HG02798 (cell line): ENCODE measurements around the gene MEN1.
"Not testable (repeated sequence)": the region's sequence is repeated elsewhere in the genome, so short reads cannot be mapped to it uniquely, and the experiment has no call there.

Source experiments
- ATAC-seq: cut with Tn5 transposase; IDR thresholded peaks from one replicate; pipeline ENCODE4 v1.9.1; 2021; ENCODE audit warnings: mild to moderate bottlenecking; ENCODE audit not compliant: unreplicated experiment, poor library complexity

MEN1 gene

DNA sequence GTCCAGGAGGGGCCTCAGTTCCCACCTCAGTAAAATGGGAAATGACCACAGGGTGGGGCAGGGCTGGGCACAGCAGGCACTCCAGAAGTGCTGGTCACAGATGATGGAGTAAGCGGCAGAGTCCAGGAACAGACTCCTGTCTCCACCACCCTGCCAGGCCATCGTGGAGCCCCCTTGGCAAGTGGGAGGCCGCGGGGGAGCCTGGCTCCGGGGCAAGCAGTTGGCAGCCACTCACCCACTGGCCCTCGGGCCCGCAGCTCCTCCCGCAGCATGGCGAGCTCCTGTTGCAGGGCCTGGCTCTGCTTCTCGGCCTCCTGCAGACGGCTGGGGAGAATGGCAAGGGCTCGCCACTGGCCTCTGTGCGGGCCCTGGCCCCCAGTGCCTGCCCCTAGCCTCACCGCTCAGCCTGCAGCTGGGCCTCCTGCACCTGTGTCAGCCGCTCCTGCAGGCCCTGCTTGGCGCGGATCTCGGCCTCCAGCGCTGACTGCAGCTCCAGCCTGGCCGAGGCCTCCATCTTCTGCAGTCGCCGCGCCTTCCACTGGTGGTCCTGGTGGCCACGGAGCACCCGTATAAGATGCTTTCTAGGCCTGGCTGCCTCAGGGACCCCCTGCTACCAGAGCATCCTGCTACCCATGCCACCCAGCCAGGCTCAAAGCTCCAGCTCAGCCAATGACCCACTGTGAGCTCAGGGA is 23.8 kb upstream of the MEN1 start:
- ATAC-seq, result no peak

DNA sequence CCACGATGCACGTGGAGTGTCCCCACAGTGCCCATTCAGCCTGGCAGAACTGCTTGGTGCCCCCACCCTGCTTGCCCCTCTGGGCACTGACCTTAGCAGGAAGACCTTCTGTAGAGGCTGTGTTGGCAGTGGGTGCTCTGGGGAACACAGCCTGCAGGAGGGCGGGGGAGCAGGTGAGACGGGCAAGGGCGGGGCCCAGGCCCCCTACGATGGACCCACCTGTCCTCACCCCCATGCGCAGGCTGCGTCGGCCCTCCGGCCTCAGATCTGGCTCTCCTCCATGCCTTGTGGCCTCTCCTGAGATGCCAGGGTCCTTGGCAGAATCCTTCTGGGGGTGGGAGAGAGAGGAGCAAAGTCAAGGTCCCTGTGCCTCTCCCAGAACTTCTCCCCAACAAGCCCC is 23.2 kb upstream of the MEN1 start:
- no peak for ATAC-seq

DNA sequence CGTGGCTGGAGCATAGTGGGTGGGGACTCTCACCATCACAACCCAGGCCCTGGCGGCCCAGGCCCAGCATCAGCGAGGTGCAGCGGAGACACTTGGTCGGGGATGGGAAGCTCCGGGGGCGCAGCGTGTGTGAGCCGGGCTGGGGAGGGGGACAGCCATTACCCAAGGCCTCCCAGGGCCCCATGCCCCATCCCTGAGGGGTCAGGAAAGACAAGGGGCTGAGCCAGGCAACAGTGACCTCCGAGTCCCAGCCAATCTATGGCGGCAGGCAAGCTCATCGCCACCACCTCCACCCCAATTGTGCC is 22.8 kb upstream of the MEN1 start:
- no peak for ATAC-seq

DNA sequence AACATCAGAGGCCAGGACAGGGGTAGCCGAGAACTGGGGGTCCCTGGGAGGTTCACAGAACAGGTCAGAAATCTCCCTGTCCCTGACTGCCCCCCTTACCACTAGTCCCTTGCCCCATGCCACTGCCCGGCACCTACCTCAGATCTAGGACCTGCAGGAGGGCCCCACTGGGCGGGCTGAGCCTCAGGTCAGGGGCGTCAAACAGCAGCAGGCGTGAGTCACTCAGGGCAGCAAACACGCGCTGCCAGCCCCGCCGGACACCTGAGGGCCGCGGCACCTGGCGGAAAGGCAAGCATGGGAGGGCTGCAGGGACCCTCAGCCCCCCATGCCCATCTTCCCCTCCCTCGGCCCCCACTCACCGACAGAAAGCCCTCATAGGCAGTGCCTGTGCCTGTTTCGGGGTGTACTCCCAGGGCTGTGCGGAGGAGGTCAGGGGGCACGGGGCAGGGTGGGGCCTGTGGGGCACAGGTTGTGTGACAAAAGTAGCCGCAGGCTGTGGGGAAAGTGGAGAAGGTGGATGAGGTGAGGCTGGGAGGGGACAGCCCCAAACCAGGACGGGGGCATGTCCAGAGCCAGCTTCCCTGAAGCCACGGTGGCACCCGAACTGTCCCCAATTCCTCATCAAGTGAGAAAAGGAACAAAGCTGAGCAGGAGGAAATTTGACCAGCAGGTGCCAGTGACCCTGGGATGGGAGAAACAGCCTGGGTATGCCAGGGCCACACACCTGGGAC is 22.3 kb upstream of the MEN1 start:
- no peak for ATAC-seq

DNA sequence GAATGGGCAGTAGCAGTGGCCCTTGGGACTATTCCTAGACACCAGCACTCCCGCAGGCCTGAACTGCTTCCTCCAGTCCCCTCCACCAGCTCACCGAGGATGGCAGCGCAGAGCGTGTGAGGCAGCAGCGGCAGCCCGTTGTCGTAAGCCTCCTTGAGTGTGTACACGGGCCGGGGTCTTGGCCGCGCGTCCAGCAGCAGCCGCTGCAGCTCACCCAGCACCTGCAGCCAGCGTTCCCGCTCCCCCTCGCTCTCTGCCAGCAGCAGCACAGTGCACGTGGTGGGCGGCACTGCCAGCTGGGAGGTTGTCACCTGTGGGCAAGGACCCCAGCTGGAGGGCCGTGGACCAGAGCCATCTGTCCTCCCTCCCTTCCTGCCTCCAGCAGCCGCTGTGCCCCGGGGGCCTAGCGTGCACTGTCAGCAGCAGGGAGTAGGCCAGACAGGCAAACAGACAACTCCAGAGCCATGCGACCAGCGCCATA is 21.1 kb upstream of the MEN1 start:
- no peak for ATAC-seq

DNA sequence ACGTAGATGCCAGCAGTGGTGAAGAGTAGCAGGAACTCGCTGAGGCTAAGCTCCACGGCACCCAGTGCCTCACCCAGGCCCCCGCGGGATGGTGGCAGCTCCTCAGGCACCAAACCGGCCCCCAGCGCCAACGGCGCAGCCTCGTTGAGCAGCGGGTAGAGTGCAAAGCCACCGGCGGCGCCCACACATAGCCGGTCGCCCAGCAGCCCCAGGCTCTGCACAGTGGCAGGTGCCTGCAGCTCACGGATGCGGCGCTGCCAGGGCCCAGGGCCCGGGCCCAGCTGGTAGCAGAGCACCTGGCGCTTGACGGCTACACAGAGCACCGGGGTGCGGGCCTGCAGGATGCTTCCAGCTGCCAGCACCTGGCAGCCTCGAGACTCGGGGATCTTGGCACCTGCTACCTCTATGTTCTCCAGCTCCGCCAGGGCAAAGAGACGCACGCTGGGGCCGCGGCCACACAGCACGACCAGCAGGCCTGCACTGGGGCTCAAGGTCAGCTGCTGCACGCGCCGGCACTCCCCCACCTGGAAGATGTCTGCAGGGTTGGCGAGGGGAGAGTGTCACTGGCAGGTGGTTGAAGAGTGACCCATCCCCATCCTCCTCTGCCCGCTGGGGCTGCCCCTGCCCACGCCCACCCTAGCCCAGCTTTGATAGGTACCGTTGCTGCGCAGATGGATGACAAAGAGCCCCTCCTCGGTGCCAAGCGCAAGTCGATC is 19.3 kb upstream of the MEN1 start:
- ATAC-seq, result no peak

DNA sequence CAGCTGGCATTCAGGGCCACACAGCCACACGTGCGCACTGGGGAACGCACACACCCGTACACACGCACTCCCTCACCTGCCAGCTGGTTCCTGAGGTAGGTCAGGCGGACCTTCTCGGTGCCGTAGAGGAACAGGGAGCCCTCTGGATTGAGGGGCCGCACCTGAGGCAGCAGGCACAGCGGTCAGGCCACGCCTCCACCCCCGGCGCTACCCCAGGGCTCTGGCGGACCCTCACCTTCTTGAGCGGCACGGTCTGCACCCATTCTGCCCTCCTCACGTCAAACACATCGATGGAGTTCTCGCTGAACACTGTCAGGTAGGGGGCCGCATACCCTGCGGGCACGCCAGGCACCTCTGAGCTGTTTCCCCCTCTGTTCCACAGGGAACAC is 17.1 kb upstream of the MEN1 start:
- no peak for ATAC-seq

DNA sequence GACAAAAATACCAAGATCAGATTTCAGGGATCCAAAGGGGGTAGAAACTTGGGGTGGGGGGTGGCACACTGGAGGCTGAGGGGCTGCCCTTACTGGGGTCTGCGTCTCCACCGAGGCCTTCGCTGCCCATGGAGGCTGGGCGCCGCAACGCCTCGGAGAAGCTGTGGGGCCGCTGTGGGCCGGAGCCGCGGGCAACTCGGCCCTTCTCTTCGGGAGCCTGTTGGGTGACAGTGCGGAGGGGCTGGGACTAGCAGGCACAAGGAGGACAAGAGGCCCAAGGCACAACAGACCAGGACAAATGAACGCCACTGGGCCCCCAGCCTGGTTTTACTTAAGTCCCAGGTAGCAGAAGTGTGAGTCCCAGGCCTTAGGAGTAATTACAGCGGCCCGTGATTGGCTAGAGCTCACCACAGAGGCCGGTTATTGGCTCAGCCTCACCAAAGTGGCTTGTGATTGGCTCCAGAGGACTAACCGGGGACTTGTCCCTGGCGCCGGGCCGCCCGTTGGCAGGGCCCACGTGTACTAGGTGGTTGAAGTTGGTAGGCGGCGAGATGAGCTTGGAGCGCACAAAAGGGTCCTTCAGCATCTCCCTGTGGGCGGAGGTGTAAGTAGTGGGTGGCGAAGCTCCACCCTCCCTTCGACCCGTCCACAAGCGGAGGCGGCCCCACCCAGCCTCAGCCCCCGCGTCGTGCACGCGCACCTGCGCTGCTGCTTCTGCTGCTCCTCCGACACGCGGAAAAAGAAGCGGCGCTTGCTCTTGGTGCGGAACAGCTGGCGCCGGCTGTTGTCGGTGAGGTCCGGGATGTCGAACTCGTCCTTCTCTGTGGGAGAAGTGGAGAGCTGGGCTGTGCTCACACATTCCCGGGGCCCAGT is 16.5 kb upstream of the MEN1 start:
- no peak for ATAC-seq

DNA sequence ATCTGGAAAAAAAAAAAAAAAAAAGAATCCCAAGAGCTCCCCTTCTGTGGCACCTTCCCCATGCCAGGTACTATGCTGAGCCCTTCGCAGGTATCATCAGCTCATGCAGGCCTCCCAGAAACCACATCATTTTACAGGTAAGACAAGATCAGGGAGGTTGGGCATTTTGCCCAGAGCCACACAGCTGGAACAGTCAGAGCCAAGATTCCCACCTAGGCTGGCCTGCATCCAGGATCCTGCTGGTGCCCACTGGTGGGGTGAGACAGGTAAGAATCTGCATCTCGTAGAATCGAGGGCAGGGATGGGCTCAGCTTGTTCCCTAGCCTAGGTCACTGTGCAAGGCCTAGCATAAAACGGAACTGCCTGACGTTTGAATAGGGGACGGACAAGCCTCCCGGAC is 15.7 kb upstream of the MEN1 start:
- ATAC-seq, result no peak

DNA sequence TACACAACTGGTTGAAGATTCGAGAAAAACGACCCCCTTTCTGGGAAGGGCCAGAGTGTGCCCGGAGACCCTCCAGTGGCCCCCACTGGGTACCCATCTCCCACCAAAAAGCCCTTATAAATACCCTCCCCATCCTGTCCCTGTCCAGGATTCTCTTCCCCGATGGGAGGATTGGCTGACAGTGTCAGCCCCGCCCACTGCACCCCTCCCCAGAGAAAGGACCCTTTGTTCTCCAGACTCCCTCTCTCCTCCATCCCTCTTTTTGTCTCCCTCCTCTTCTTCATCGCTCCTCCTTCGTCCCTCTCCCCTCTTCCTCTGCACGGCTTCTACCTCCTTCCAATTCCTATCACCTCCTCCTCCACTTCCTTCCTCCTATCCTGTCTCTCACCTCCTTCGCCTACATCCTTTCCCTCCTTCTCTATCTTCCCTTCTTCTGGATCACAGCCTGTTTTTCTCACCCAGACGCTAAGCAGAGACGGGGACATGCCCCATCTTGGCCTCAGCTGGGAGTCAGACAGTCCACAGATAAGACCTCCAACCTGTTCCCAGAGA is 13.3 kb upstream of the MEN1 start:
- no peak for ATAC-seq

DNA sequence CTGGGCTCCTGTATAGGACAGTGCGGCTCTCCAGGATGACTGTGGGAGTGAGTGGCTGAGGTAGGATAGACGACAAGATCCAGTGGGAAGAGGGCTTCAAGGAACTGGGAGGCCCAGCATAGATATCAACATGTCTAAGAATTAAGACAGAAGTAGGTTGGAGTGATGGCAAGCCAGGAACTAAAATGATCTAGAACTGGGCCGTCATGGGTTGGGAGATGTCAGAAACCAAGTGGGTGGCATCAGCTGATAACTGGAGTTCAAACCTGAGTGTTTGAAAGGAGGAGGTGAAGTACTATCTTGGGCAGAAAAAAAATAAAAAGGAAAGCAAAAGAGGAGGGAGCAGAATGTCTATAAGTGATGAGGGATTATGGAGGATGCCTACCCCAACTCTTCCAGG is 7.1 kb upstream of the MEN1 start:
- no peak for ATAC-seq

DNA sequence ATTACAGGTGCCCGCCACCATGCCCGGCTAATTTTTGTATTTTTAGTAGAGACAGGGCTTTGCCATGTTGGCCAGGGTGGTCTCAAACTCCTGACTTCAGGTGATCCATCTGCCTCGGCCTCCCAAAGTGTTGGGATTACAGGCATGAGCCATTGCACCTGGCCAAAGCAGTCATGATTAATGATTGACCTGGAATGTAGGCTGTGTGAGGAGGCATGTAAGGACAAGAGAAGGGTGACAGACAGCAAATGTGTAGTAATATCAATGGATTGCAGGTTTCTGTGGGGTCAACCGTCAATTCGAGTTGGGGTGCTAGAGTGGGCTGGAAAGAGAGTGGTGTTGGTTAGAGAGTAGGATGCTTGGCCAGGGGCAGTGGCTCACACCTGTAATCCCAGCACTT is 5.1 kb upstream of the MEN1 start:
- ATAC-seq, result not testable (repeated sequence)

DNA sequence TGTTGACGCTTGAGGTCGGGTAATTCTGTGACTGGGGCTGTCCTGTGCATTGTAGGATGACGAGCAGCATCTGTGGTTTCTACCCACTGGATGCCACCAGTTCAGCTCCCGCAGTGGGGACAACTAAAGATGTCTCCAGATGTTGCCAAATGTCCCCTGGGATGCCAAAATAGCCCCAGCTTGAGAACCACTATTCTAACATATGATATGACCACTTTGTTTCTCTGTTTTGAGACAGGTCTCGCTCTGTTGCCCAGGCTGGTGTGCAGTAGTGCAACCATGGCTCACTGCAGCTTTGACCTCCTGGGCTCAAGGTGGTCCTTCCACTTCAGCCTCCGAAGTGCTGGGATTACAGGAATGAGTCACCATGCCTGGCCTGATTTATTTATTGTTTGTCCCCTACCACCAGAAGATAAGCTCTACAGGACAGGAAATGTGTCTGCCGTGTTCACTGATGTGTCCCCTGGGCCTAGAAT is 4.4 kb upstream of the MEN1 start:
- ATAC-seq, result no peak

DNA sequence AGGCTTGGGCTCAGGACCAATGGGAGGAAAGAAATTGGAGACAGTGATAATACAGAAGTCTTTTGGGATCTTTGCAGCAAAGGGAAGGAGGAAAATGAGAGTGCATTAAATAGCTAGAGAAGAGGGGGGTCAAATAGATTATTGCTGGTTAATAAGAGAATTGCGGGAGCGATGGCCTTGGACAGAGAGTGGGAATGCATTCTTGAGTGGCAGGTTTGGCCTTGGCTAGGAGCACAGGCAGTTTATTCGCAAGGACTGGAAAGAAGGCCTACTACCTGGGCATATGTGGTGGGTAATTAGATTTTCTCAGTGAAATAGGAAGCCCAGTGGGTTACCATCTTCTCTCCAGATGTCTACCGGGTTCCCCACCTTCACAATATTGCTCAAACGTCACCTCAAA is 3.5 kb upstream of the MEN1 start:
- ATAC-seq, result no peak

DNA sequence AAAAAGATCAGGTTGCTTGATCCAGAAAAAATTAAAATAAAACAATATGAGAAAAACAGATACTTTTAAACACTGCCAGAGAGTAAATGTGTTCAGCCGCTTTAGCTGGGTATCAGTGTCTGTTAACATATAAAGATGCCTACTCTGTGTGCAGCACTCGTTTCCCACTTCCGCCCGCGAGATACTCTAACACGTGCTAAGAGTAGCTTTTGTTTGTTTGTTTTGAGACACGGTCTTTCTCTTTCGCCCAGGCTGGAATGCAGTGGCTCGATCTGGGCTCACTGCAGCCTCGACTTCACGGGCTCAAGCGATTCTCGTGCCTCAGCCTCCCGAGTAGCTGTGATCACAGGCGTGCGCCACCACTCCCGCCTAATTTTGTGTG is 531 bp upstream of the MEN1 start:
- ATAC-seq, result no peak

DNA sequence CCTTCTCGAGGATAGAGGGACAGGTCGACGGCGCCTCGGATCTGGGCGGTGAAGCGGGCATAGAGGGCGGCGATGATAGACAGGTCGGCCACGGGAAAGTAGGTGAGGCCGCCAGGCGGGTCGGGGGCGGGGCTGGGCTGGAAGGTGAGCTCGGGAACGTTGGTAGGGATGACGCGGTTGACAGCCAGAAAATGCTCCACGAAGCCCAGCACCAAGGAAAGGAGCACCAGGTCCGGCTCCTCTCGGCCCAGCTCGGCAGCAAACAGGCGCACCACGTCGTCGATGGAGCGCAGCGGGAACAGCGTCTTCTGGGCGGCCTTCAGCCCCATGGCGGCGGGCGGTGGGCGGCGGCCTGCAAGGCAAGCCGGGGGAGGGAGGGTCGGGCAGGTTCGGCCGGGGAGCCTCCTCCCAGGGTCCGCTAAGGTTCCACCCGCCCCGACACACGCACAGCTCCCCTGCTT is 540 bp downstream of the MEN1 start:
- no peak for ATAC-seq

DNA sequence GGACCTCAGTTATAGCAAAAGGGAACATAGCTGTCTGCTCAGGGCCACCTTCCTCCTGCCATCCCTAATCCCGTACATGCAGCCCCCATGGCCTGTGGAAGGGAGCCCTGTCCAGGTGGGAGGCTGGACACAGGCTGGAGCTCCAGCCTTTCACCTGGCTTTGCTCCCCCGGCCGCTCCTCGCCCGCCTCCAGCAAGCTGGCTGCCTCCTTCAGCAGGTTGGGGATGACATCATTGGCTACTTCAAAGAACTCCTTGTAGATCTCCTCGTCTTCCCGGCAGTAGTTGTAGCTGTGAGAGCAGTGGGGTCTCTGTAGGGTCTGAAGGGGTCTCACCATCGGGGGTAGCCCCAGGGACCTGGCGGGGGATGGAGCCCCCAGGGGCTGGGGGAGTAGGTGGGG is 4.9 kb downstream of the MEN1 start:
- no peak for ATAC-seq

DNA sequence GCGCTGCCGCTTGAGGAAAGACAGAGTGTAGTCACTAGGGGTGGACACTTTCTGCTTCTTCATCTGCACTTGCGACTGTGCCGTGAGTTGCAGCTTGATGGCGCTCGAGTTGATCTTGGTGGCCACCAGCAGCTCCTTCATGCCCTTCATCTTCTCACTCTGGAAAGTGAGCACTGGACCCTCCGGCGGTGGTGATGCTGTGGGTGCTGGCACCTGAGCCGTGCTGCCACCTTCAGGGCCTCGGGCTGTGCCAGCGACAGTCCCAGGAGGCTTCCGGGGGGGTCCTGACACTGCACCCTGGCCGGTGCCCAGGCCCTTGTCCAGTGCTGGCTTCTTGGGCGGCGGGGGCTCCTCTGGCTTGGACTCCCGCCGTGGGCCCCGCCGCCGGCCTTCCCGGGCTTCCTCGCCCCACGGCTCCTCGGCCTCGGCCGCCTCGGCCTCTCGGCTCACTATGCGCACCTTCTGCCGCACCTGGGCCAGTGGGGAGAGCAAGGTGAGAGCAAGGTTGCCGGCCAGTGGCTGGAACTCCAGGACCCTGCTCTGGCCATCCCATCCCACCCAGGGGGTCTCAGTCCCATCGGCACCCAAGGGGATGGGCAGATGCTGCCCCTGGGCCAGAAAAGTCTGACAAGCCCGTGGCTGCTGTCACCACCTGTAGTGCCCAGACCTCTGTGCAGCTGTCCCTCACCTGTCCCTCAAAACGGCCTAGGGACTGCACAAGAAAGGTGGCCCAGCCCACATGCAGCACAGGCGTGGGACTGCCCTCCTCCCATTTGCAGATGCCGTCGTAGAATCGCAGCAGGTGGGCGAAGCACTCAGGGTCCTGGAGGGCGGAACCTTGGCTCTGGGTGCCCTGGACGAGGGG is 5.8 kb downstream of the MEN1 start:
- ATAC-seq, result no peak

DNA sequence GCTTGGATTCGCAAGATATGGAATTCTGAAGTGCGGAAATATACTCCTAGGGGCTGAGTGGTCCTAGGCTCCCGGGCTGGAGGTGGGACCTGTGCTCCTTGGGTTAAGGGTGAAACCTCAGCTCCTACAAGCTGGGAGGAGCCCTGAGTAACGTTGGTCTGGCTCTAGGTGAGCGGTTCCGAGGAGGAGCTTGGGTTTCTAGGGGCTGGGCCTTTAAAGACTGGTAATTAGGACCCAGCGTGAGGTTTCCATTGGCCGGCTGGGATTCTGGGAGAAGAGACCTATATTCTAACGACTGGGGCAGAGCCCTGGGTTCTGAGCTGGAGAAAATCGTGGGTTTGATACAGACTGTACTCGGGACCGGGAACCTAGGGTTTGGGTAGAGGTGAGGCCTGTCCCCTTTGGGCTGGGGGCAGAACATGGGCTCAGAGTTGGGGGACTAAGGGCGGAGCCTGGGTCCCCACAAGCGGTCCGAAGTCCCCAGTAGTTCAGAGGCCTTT is 6.5 kb downstream of the MEN1 start:
- ATAC-seq, result no peak
